Keratinocyte (primary cell): ENCODE results near the gene SPATA13. TPM values are rescaled to one million over a fixed set of nuclear protein-coding genes. Genes with fewer than 3 reads are reported as not detected.

Experiments
- DNase-seq: peaks from one replicate; pipeline ENCODE4 v3.0.0-alpha.2; 2011; ENCODE audit warnings: low read depth, missing footprints, low spot score
- FAIRE-seq: peaks from 2 replicates; lab custom pipeline; 2011; peaks lifted over from hg19 to GRCh38; lab: Jason Lieb, UNC
- H2AFZ ChIP-seq: 2 replicates; pipeline ENCODE4 v1.6.0; 2012; ENCODE audit warnings: low read length, control low read depth, inconsistent platforms; ENCODE audit not compliant: control insufficient read depth
- H3K27ac ChIP-seq: 2 replicates; pipeline ENCODE4 v1.5.1; 2011; ENCODE audit warnings: low read length; ENCODE audit not compliant: control insufficient read depth, insufficient read depth
- H3K27me3 ChIP-seq: 3 replicates; pipeline ENCODE4 v1.6.0; 2011; ENCODE audit warnings: low read length; ENCODE audit not compliant: control insufficient read depth, insufficient read depth; ENCODE audit errors: extremely low read depth
- H3K36me3 ChIP-seq, 2 experiments: 2 replicates in 1 of 2; 3 replicates in 1 of 2; pipeline ENCODE4 v1.5.1; 2011; ENCODE audit warnings: low read length in 2 of 2, mild to moderate bottlenecking in 1 of 2; ENCODE audit not compliant: control insufficient read depth in 2 of 2, insufficient read depth in 2 of 2; ENCODE audit errors: extremely low read depth in 1 of 2
- H3K4me1 ChIP-seq: 3 replicates; pipeline ENCODE4 v1.5.1; 2011; ENCODE audit warnings: low read length; ENCODE audit not compliant: control insufficient read depth, insufficient read depth; ENCODE audit errors: extremely low read depth
- H3K4me2 ChIP-seq: 3 replicates; pipeline ENCODE4 v1.6.0; 2011; ENCODE audit warnings: low read depth, low read length; ENCODE audit not compliant: control insufficient read depth, insufficient read depth; ENCODE audit errors: extremely low read depth
- H3K4me3 ChIP-seq, 3 experiments: fragments of 200-600 bp in 1 of 3; sonication (generic) in 1 of 3; 2 replicates in 2 of 3; 3 replicates in 1 of 3; pipeline ENCODE4 v1.5.1; 2011 to 2016; ENCODE audit warnings: low read length in 3 of 3, mild to moderate bottlenecking in 3 of 3, control low read depth in 2 of 3, inconsistent platforms in 1 of 3, low read depth in 1 of 3, mixed read lengths in 1 of 3, mixed run types in 1 of 3, moderate library complexity in 1 of 3; ENCODE audit not compliant: control insufficient read depth in 2 of 3, insufficient read depth in 2 of 3; ENCODE audit errors: extremely low read depth in 1 of 3
- H3K79me2 ChIP-seq: 2 replicates; pipeline ENCODE4 v1.6.0; 2012; ENCODE audit warnings: low read length; ENCODE audit not compliant: control insufficient read depth, insufficient read depth
- H3K9ac ChIP-seq: 3 replicates; pipeline ENCODE4 v1.6.0; 2011; ENCODE audit warnings: low read length; ENCODE audit not compliant: control insufficient read depth, insufficient read depth; ENCODE audit errors: extremely low read depth
- H3K9me1 ChIP-seq: 3 replicates; pipeline ENCODE4 v1.6.0; 2011; ENCODE audit warnings: low read length; ENCODE audit not compliant: control insufficient read depth, insufficient read depth; ENCODE audit errors: extremely low read depth
- H3K9me3 ChIP-seq: 2 replicates; pipeline ENCODE4 v1.5.1; 2012; ENCODE audit warnings: low read depth, low read length; ENCODE audit not compliant: control insufficient read depth
- H4K20me1 ChIP-seq: 3 replicates; pipeline ENCODE4 v1.6.0; 2011; ENCODE audit warnings: low read length; ENCODE audit not compliant: control insufficient read depth, insufficient read depth; ENCODE audit errors: extremely low read depth
- EZH2 ChIP-seq: IDR thresholded peaks from one replicate; pipeline ENCODE4 v1.6.1; 2012; ENCODE audit warnings: inconsistent platforms, mild to moderate bottlenecking, low read length, moderate library complexity
- dilution Hi-C: fragments of 300-500 bp; cut with MboI; formaldehyde crosslinking; loops from one replicate; pipeline ENCODE4 v1.7.0; 2020; ENCODE audit warnings: low sequenced_read_pairs; ENCODE audit not compliant: extremely low pct_ligation_motif_present
- polyA plus RNA-seq, 5 experiments: library from polyadenylated mRNA; depleted of rRNA in 3 of 5; stranded (reverse) in 3 of 5; stranded (forward) in 1 of 5; unstranded in 1 of 5; fragments of >200 nt; gene quantifications; 1 replicate in 1 of 5; 2 replicates in 3 of 5; 3 replicates in 1 of 5; pipeline versions ENCODE4 v1.2.1 to v1.2.3, GENCODE V29; 2011 to 2012; ENCODE audit warnings: missing spikeins in 2 of 5, low read depth in 1 of 5, low replicate concordance in 1 of 5
- TF ChIP-seq, protein P1 (sequence below), 3 experiments: IDR thresholded peaks in 1 of 3; conservative IDR thresholded peaks in 1 of 3; optimal IDR thresholded peaks in 1 of 3; 2 replicates in 2 of 3; 3 replicates in 1 of 3; pipeline versions ENCODE3 to v1.5.1; 2011; ENCODE audit warnings: low read length in 3 of 3, mild to moderate bottlenecking in 3 of 3, moderate library complexity in 2 of 3, control low read depth in 1 of 3, inconsistent platforms in 1 of 3; ENCODE audit not compliant: insufficient read depth in 2 of 3; ENCODE audit errors: extremely low read depth in 1 of 3

Gene SPATA13
- polyA plus RNA-seq, 1 donor (not counting 4 experiments of a cell fraction or from before 2014, with no cell fraction given) = 1.2 TPM

DNA sequence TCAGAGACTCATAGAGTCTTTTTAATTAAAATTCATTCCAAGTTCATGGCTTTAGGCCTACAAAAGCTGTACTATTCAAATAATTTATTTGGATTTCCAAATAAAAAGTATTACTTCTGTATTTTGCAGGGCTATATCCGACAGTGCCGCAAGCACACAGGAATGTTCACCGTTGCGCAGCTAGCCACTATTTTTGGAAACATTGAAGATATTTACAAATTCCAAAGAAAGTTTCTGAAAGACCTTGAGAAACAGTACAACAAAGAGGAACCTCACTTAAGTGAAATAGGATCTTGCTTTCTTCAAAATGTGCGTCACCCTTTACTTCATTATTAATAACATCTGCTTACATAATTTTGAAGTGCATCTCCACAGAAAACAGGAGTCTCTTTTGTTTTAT lies 128.3 kb downstream of the SPATA13 start:
- Histone ChIP-seq H3K9me1 (no peaks in the 10 kb centered on the region), H3K79me2 (no peaks in the 10 kb centered on the region), H4K20me1 (no peaks in the 10 kb centered on the region), H3K27ac (no peak overlapping the region), H2AFZ (no peak overlapping the region), H3K27me3 (no peaks in the 10 kb centered on the region), H3K4me3 (no peak overlapping the region), H3K9me3 (no peaks in the 10 kb centered on the region), H3K4me1 (no peaks in the 10 kb centered on the region), H3K36me3 (no peaks in the 10 kb centered on the region), H3K4me2 (no peak overlapping the region), H3K9ac (no peak overlapping the region)
- DNase-seq (no peak), FAIRE-seq (no peak)
- no peak for TF ChIP-seq EZH2
- TF ChIP-seq, protein P1, sequence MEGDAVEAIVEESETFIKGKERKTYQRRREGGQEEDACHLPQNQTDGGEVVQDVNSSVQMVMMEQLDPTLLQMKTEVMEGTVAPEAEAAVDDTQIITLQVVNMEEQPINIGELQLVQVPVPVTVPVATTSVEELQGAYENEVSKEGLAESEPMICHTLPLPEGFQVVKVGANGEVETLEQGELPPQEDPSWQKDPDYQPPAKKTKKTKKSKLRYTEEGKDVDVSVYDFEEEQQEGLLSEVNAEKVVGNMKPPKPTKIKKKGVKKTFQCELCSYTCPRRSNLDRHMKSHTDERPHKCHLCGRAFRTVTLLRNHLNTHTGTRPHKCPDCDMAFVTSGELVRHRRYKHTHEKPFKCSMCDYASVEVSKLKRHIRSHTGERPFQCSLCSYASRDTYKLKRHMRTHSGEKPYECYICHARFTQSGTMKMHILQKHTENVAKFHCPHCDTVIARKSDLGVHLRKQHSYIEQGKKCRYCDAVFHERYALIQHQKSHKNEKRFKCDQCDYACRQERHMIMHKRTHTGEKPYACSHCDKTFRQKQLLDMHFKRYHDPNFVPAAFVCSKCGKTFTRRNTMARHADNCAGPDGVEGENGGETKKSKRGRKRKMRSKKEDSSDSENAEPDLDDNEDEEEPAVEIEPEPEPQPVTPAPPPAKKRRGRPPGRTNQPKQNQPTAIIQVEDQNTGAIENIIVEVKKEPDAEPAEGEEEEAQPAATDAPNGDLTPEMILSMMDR (optimal IDR thresholded peaks at IDR 0.05 in 1 of 3, IDR thresholded peaks at IDR 0.05 in 1 of 3, conservative IDR thresholded peaks at IDR 0.05 in 1 of 3; ENCODE audit: extremely low read depth in 1 of 3, insufficient read depth in 2 of 3, low read length in 3 of 3) = no peak
- dilution Hi-C loops = no loop called here

DNA sequence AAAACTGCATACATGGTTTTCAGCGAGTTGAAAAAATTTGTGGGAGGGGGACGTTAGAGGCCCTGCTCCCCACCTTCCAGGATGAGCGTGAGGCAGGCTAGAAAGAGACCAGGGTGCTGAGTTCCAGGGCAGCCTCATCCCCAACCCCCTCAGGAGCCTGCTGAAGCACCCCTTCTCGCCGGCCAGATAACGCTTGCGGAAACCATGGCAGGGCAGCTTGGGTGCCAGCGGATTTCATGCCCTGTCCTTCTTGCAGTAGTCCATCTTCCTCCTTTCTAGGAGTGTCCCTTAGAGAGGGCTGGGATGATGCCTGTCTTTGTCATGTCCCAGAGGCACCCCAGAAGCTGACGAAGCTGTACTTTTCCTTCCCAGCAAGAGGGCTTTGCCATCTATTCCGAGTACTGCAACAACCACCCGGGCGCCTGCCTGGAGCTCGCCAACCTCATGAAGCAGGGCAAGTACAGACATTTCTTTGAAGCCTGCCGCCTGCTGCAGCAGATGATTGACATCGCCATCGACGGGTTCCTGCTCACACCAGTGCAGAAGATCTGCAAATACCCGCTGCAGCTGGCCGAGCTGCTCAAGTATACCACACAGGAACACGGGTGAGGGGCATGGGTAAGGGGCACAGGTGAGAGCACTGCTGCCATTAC lies 129.9 kb downstream of the SPATA13 start:
- no peak overlapping the region for H3K4me2 ChIP-seq
- no peaks in the 10 kb centered on the region for H3K27me3 ChIP-seq
- no peak overlapping the region for H3K4me3 ChIP-seq
- H3K9me1 ChIP-seq = no peaks in the 10 kb centered on the region
- dilution Hi-C loops = no loop called here
- no peak overlapping the region for H2AFZ ChIP-seq
- TF ChIP-seq EZH2 = no peak
- TF ChIP-seq, protein P1 (optimal IDR thresholded peaks at IDR 0.05 in 1 of 3, IDR thresholded peaks at IDR 0.05 in 1 of 3, conservative IDR thresholded peaks at IDR 0.05 in 1 of 3; ENCODE audit: extremely low read depth in 1 of 3, insufficient read depth in 2 of 3, low read length in 3 of 3) = no peak
- DNase-seq (no peak), FAIRE-seq (no peak)
- no peaks in the 10 kb centered on the region for H3K79me2 ChIP-seq
- no peak overlapping the region for H3K9ac ChIP-seq
- no peaks in the 10 kb centered on the region for H4K20me1 ChIP-seq
- H3K9me3 ChIP-seq = no peaks in the 10 kb centered on the region
- H3K27ac ChIP-seq = no peak overlapping the region
- H3K4me1 ChIP-seq = no peaks in the 10 kb centered on the region
- H3K36me3 ChIP-seq = no peaks in the 10 kb centered on the region
